Muscle of leg (tissue), 11 donors: ENCODE results near the gene KLHL35. TPM values are rescaled to one million over a fixed set of nuclear protein-coding genes. Genes with fewer than 3 reads are reported as not detected.
A peak's percentile ranks its signal among the peaks of the same experiment; 100 is the strongest.

Experiments
- DNase-seq: peaks from one replicate; pipeline ENCODE4 v3.0.0; 2013
- H3K27ac ChIP-seq: one replicate; pipeline ENCODE4 v1.5.1; 2013; ENCODE audit warnings: mild to moderate bottlenecking, low read length, control low read depth
- H3K27me3 ChIP-seq: one replicate; pipeline ENCODE4 v1.6.1; 2013; ENCODE audit warnings: low read length; ENCODE audit not compliant: control insufficient read depth, insufficient read depth
- H3K36me3 ChIP-seq: one replicate; pipeline ENCODE4 v1.6.1; 2013; ENCODE audit warnings: low read length; ENCODE audit not compliant: control insufficient read depth, insufficient read depth
- H3K4me1 ChIP-seq: one replicate; pipeline ENCODE4 v1.6.1; 2013; ENCODE audit warnings: low read length; ENCODE audit not compliant: control insufficient read depth, insufficient read depth
- H3K4me3 ChIP-seq: one replicate; pipeline ENCODE4 v1.5.1; 2013; ENCODE audit warnings: low read length, control low read depth
- H3K9me3 ChIP-seq: replicated peaks from 2 replicates; pipeline ENCODE4 v1.6.1; 2013; ENCODE audit warnings: low read depth, low read length; ENCODE audit not compliant: control insufficient read depth
- WGBS: methylation state at CpG from one replicate; pipeline ENCODE4 v1.1.5; 2013; ENCODE audit warnings: missing lambda C conversion rate; ENCODE audit not compliant: insufficient coverage; 5-methylcytosine and 5-hydroxymethylcytosine counted together
- polyA plus RNA-seq, 8 donors: library from polyadenylated mRNA; unstranded; fragments of 120-200 nt; gene quantifications; one replicate each; pipeline versions ENCODE4 v1.2.1 to v1.2.3, GENCODE V29; 2013; ENCODE audit warnings: inconsistent platforms in 1 of 8, low replicate concordance in 1 of 8; ENCODE audit not compliant: insufficient read length in 8 of 8, insufficient read depth in 1 of 8
- total RNA-seq: library from RNA; stranded (reverse); fragments of 120-200 nt; gene quantifications from one replicate; pipeline ENCODE4 v1.2.4, GENCODE V29; 2013

KLHL35 gene
- total and polyA plus RNA-seq, 9 donors, result 2.3 to 6.5 (median 4.2) TPM

DNA sequence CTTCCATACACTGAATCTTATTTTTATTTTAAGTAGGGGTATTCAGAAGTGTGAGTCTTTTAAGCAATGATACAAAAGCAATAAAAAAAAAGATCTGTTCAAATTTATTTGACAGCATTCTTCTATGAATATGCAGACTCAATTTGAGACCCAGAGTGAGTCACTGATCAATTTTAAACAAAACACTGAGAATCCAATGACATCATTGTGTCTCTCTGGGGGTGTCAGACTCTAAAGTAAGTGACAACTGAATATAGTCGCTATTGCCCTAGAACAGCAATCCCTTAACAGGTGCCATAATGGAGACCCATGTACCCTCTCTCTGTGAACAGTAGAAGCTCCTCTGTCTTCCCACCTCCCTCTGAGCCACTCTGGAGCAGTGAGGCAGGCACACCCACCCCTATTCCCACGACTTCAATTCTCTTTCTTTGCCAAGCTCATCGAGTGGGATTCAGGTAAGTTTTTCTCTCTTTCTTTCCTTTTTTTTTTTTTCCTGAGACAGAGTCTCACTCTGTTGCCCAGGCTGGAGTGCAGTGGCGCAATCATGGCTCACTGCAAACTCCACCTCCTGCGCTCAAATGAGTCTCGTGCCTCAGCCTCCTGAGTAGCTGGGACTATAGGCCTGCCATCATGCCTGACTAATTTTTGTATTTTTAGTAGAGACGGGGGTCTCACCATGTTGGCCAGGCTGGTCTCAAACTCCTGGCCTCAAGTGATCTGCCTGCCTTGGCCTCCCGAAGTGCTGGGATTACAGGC lies 38.7 kb downstream of the KLHL35 start:
- 79% methylated on average over 5 of the region's 8 CpGs for WGBS
- H3K4me3 ChIP-seq, result no peak overlapping the region

GRCh38 chr11:75389925-75390324 lies 43.1 kb downstream of the KLHL35 start:
- peaks cover 8% of the 10 kb centered on the region for H3K4me1 ChIP-seq
- H3K27ac ChIP-seq, result no peak overlapping the region
- H3K27me3 ChIP-seq, result peaks cover 8% of the 10 kb centered on the region
- no peaks in the 10 kb centered on the region for H3K36me3 ChIP-seq
- H3K4me3 ChIP-seq, result no peak overlapping the region
- WGBS, result no CpG with 5 or more reads among the region's 7 CpGs
- no peak for DNase-seq
- no peaks in the 10 kb centered on the region for H3K9me3 ChIP-seq

More for the DNA sequence above, 38.7 kb downstream of the KLHL35 start:
- H3K36me3 ChIP-seq, result no peaks in the 10 kb centered on the region
- no peaks in the 10 kb centered on the region for H3K9me3 ChIP-seq
- H3K27me3 ChIP-seq, result peaks cover 5% of the 10 kb centered on the region
- no peak overlapping the region for H3K27ac ChIP-seq
- no peak for DNase-seq
- H3K4me1 ChIP-seq, result no peaks in the 10 kb centered on the region

DNA sequence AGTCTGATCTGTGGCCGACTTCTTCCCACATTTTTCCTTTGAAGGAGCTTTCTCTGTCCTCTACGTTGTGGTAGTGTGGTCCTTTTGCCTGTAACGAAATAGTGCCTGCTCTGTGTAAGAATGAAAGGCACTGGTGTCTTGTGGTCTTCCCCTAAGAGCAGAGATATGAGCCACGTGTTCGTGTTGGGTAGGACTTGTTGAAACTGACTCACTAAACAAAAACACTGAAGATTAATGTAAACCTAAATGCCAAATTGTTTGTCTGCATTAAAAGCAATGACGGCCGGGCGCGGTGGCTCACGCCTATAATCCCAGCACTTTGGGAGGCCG lies 43.8 kb downstream of the KLHL35 start:
- H3K27ac ChIP-seq, result no peak overlapping the region
- no peaks in the 10 kb centered on the region for H3K36me3 ChIP-seq
- H3K27me3 ChIP-seq, result peaks cover 8% of the 10 kb centered on the region
- H3K4me1 ChIP-seq, result peaks cover 10% of the 10 kb centered on the region
- H3K9me3 ChIP-seq, result no peaks in the 10 kb centered on the region
- no peak for DNase-seq
- H3K4me3 ChIP-seq, result no peak overlapping the region
- no CpG with 5 or more reads among the region's 11 CpGs for WGBS

GRCh38 chr11:75388386-75389275 lies 44.4 kb downstream of the KLHL35 start:
- Histone ChIP-seq H3K4me1 (peaks cover 11% of the 10 kb centered on the region), H3K27ac (peak overlapping the region; percentile 51)
- 29% methylated on average over 6 of the region's 9 CpGs for WGBS

DNA sequence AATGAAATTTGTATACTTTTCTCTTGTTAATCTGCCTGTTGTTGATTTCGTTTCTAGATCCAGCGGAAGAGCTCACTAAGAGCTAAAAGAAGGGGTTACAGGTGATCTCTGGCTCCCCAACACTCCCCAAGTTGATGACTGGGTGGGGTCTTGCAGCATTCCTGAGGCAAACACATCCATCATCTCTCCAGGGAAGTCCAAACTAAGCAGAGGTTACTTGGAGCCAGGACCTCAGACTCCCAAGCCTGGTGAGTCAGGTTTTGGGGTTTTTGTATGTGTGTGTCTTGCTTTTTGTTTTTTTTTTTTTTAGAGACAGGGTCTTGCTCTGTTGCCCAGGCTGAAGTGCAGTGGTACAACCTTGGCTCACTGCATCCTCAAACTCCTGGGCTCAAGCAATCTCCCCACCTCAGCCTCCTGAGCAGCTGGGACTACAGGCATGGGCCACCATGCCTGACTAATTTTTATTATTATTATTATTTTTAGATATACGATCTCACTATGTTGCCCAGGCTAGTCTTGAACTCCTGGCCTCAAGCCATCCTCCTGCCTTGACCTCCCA lies 45.2 kb downstream of the KLHL35 start:
- H3K4me1 ChIP-seq, result peaks cover 11% of the 10 kb centered on the region
- peaks cover 8% of the 10 kb centered on the region for H3K27me3 ChIP-seq
- DNase-seq, result no peak
- H3K36me3 ChIP-seq, result no peaks in the 10 kb centered on the region
- H3K9me3 ChIP-seq, result no peaks in the 10 kb centered on the region
- no peak overlapping the region for H3K27ac ChIP-seq
- no CpG with 5 or more reads among the region's 3 CpGs for WGBS
- no peak overlapping the region for H3K4me3 ChIP-seq

More at GRCh38 chr11:75388386-75389275, 44.4 kb downstream of the KLHL35 start:
- no peaks in the 10 kb centered on the region for H3K9me3 ChIP-seq
- no peaks in the 10 kb centered on the region for H3K36me3 ChIP-seq
- DNase-seq, result peak; percentile 82
- H3K4me3 ChIP-seq, result no peak overlapping the region
- H3K27me3 ChIP-seq, result peaks cover 8% of the 10 kb centered on the region

- no peak for DNase-seq
- no peak overlapping the region for H3K27ac ChIP-seq
- no peak overlapping the region for H3K4me3 ChIP-seq
- H3K4me1 ChIP-seq, result peaks cover 11% of the 10 kb centered on the region
- 50% methylated on average over 1 of the region's 3 CpGs for WGBS
- peaks cover 8% of the 10 kb centered on the region for H3K27me3 ChIP-seq
- H3K9me3 ChIP-seq, result no peaks in the 10 kb centered on the region
- H3K36me3 ChIP-seq, result no peaks in the 10 kb centered on the region
Measured at GRCh38 chr11:75386942-75387630, 45.9 kb downstream of the KLHL35 start.

DNA sequence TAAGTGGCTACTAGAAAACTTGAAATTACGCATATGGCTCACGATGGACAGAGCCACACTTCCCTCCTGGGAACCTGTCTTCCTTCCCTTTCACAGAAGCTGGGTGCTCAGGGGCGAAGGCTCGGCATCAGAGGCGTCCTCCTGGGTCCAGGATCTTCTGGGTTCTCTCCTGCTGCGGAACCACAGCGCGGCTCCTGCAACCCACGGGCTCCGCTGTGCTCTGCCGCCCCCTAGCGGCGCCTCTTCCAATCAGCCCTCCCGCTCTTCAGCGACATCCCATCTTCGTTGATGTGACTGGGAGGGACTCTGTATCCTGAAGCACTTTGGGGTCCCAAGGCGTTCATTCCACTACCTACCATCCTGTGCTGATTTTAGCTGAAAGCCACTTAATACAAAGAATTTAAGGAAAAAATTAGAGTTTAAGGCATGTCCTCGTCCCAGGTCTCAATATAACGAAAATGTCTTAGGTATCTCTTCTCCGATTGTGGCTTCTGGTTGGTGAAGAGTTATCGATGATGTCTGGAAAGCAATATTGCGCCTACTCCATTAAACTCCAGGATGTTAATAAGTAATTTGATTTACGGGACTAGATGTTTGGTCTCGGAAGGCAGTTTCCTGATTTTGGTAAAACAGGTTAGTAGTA lies 48.4 kb downstream of the KLHL35 start:
- H3K36me3 ChIP-seq, result no peaks in the 10 kb centered on the region
- no peaks in the 10 kb centered on the region for H3K9me3 ChIP-seq
- H3K4me1 ChIP-seq, result peaks cover 23% of the 10 kb centered on the region
- WGBS, result 19% methylated on average over 15 of the region's 24 CpGs
- peaks cover 4% of the 10 kb centered on the region for H3K27me3 ChIP-seq
- H3K27ac ChIP-seq, result no peak overlapping the region
- H3K4me3 ChIP-seq, result no peak overlapping the region
- peak; percentile 74 for DNase-seq

DNA sequence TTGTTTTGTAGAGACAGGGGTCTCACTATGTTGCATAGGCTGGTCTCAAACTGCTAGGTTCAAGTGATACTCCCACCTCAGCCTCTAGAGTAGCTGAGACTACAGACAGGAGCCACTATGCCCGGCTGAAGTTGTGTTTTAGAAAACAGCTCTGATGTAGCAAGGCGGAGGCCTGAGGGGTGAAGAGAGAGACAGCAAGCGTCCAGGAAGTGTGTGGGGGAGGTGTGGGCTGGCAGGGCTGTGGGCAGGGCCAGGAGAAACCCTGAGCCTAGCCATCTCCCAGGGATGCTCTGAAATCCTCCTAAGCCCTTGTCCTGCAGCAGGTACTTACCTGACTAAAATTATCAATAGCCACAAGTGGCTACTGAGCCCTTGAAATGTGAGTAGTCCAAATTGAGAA lies 49.8 kb downstream of the KLHL35 start:
- peaks cover 15% of the 10 kb centered on the region for H3K4me1 ChIP-seq
- no peak overlapping the region for H3K27ac ChIP-seq
- WGBS, result 66% methylated on average over 3 of the region's 3 CpGs

DNA sequence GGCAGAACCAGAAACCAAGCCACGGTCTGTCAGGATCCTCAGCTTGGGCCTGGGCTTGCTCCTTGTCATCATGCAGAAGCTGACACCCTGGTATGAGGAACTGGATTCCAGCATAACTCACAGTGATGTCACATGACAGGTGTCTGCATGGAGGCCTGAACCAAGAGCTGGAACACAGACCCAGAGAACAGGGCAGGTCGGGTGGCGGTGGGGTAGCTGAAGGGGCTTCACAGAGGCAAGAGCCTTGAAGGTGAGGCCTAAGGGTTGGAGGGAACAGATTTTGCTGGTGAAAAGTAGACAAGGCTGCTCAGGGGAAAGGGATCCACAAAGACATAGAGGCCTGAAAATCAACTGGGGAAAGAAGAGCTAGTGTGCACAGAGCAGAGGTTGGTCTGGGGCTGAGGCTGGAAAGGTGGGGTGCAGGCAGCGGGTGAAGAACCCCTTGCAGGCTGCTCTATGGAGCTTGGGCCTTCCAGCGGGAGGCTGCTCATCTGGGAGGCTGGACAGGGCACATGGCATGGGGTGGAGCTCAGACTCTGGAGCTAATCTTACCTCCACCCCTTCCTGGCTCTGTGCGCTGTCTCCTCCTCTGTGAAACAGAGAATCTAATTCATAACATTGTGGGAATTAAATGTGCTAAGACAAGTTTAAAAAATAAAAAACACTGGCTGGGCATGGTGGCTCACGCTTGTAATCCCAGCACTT lies 52.1 kb downstream of the KLHL35 start:
- no peaks in the 10 kb centered on the region for H3K27me3 ChIP-seq
- H3K36me3 ChIP-seq, result no peaks in the 10 kb centered on the region
- no peaks in the 10 kb centered on the region for H3K9me3 ChIP-seq
- peak overlapping the region; percentile 59 for H3K27ac ChIP-seq
- H3K4me1 ChIP-seq, result peaks cover 15% of the 10 kb centered on the region
- no peak overlapping the region for H3K4me3 ChIP-seq
- 73% methylated on average over 4 of the region's 7 CpGs for WGBS
- DNase-seq, result peak; percentile 76

More for the DNA sequence above, 49.8 kb downstream of the KLHL35 start:
- Histone ChIP-seq H3K36me3 (no peaks in the 10 kb centered on the region), H3K4me3 (no peak overlapping the region), H3K27me3 (peaks cover under 1% of the 10 kb centered on the region), H3K9me3 (no peaks in the 10 kb centered on the region)
- no peak for DNase-seq
